HG03442 (cell line): ENCODE measurements around the gene VMP1.
A peak's percentile ranks its signal among the peaks of the same experiment; 100 is the strongest.
"Not testable (repeated sequence)": the region's sequence is repeated elsewhere in the genome, so short reads cannot be mapped to it uniquely, and the experiment has no call there.

ENCODE experiments used
- ATAC-seq: cut with Tn5 transposase; IDR thresholded peaks from one replicate; pipeline ENCODE4 v1.9.1; 2021; ENCODE audit warnings: mild to moderate bottlenecking, moderate library complexity; ENCODE audit not compliant: unreplicated experiment

Gene VMP1

GRCh38 chr17:59776577-59776976, 69.1 kb downstream of the VMP1 start:
- no peak for ATAC-seq

- ATAC-seq: no peak
Observed at GRCh38 chr17:59777033-59777432, 69.6 kb downstream of the VMP1 start.

GRCh38 chr17:59778996-59779395, 71.5 kb downstream of the VMP1 start:
- ATAC-seq: no peak

GRCh38 chr17:59779521-59779920, 72.1 kb downstream of the VMP1 start:
- no peak for ATAC-seq

- not testable (repeated sequence) for ATAC-seq
Observed at GRCh38 chr17:59780548-59780947, 73.1 kb downstream of the VMP1 start.

- ATAC-seq: no peak
Observed at GRCh38 chr17:59783221-59784047, 76.0 kb downstream of the VMP1 start.

GRCh38 chr17:59785091-59785799, 77.8 kb downstream of the VMP1 start:
- ATAC-seq: no peak

- no peak for ATAC-seq
Observed at GRCh38 chr17:59786213-59786535, 78.7 kb downstream of the VMP1 start.

GRCh38 chr17:59786536-59787319, 79.3 kb downstream of the VMP1 start:
- peak; percentile 80 for ATAC-seq

- ATAC-seq: not testable (repeated sequence)
Observed at GRCh38 chr17:59789849-59790248, 82.4 kb downstream of the VMP1 start.

- not testable (repeated sequence) for ATAC-seq
Observed at GRCh38 chr17:59790418-59790817, 83.0 kb downstream of the VMP1 start.

- ATAC-seq: no peak
Observed at GRCh38 chr17:59790910-59791309, 83.5 kb downstream of the VMP1 start.

- ATAC-seq: no peak
Observed at GRCh38 chr17:59791603-59792457, 84.4 kb downstream of the VMP1 start.

- ATAC-seq: not testable (repeated sequence)
Observed at GRCh38 chr17:59792458-59792823, 85.0 kb downstream of the VMP1 start.

- no peak for ATAC-seq
Observed at GRCh38 chr17:59793205-59793604, 85.8 kb downstream of the VMP1 start.

GRCh38 chr17:59796138-59796537, 88.7 kb downstream of the VMP1 start:
- ATAC-seq: no peak

GRCh38 chr17:59796785-59797205, 89.3 kb downstream of the VMP1 start:
- no peak for ATAC-seq

- no peak for ATAC-seq
Observed at GRCh38 chr17:59798111-59798510, 90.7 kb downstream of the VMP1 start.

- ATAC-seq: no peak
Observed at GRCh38 chr17:59800530-59800942, 93.1 kb downstream of the VMP1 start.

GRCh38 chr17:59802160-59802559, 94.7 kb downstream of the VMP1 start:
- ATAC-seq: no peak
